Natural killer cell (primary cell): ENCODE data around the gene CCDC117. TPM values are rescaled to one million over a fixed set of nuclear protein-coding genes. Genes with fewer than 3 reads are reported as not detected.

Experiments
- ATAC-seq, 3 donors: fragments of 150-1000 bp in 2 of 3; fragments of 200-7000 bp in 1 of 3; cut with Tn5 transposase; 1 replicate in 1 of 3; 2 replicates in 2 of 3; pipeline ENCODE4 v1.10.0; 2021; ENCODE audit warnings: mild to moderate bottlenecking in 2 of 3, moderate library complexity in 2 of 3
- DNase-seq, 2 donors: peaks; one replicate each; pipeline versions ENCODE4 v3.0.0 to v3.0.0-alpha.2; 2013 to 2021; ENCODE audit warnings: mixed read lengths in 1 of 2
- H3K27ac ChIP-seq: one replicate; pipeline ENCODE4 v1.5.1; 2013; ENCODE audit warnings: mild to moderate bottlenecking, low read length
- H3K27me3 ChIP-seq: one replicate; pipeline ENCODE4 v1.6.1; 2013; ENCODE audit warnings: low read length; ENCODE audit not compliant: control insufficient read depth, insufficient read depth
- H3K36me3 ChIP-seq: one replicate; pipeline ENCODE4 v1.6.1; 2013; ENCODE audit warnings: low read length; ENCODE audit not compliant: control insufficient read depth, insufficient read depth
- H3K4me1 ChIP-seq: one replicate; pipeline ENCODE4 v1.6.1; 2013; ENCODE audit warnings: low read length; ENCODE audit not compliant: control insufficient read depth, insufficient read depth
- H3K4me3 ChIP-seq: one replicate; pipeline ENCODE4 v1.5.1; 2013; ENCODE audit warnings: low read length
- H3K9me3 ChIP-seq: one replicate; pipeline ENCODE4 v1.6.1; 2013; ENCODE audit warnings: low read length; ENCODE audit not compliant: control insufficient read depth, insufficient read depth
- H3K27ac Mint-ChIP-seq, 2 donors: one replicate each; pipeline ENCODE4 v1.8.0; 2022; ENCODE audit warnings: mild to moderate bottlenecking in 2 of 2, mixed read lengths in 2 of 2, moderate library complexity in 1 of 2
- H3K27me3 Mint-ChIP-seq, 2 donors: one replicate each; pipeline ENCODE4 v1.8.0; 2022; ENCODE audit warnings: low read depth in 2 of 2, mixed read lengths in 2 of 2
- H3K36me3 Mint-ChIP-seq: one replicate; pipeline ENCODE4 v1.8.0; 2022; ENCODE audit warnings: mixed read lengths
- H3K4me1 Mint-ChIP-seq, 2 donors: one replicate each; pipeline ENCODE4 v1.8.0; 2022; ENCODE audit warnings: mixed read lengths in 2 of 2
- H3K4me3 Mint-ChIP-seq: one replicate; pipeline ENCODE4 v1.8.0; 2022; ENCODE audit warnings: mild to moderate bottlenecking, moderate library complexity, mixed read lengths
- H3K9me3 Mint-ChIP-seq, 2 donors: one replicate each; pipeline ENCODE4 v1.8.0; 2022; ENCODE audit warnings: mixed read lengths in 2 of 2
- CTCF ChIP-seq: fragments of 200-600 bp; IDR thresholded peaks from one replicate; pipeline ENCODE4 v1.8.0; 2022; ENCODE audit warnings: antibody characterized with exemption
- WGBS: methylation state at CpG from one replicate; pipeline ENCODE4 v1.1.7; 2013; ENCODE audit warnings: missing lambda C conversion rate; ENCODE audit not compliant: insufficient coverage; 5-methylcytosine and 5-hydroxymethylcytosine counted together
- intact Hi-C: fragments of 100-400 bp; cut with micrococcal nuclease; formaldehyde crosslinking; loops from one replicate; pipeline ENCODE4 v1.14.2; 2022
- total RNA-seq, 4 donors: library from RNA; stranded (reverse); fragments of 120-200 nt in 1 of 4; gene quantifications; one replicate each; pipeline versions ENCODE4 v1.2.3 to v1.2.4, GENCODE V29; 2013 to 2022

CCDC117 gene
- total RNA-seq, 3 donors from 2014 or later (not counting 1 experiment from before 2014, with no cell fraction given) = 26.3 to 26.9 (median 26.6) TPM

GRCh38 chr22:28791841-28792490, 19.5 kb downstream of the CCDC117 start:
- H3K4me3 ChIP-seq = no peak overlapping the region
- Mint-ChIP-seq H3K36me3 (peaks cover 26% of the 10 kb centered on the region), H3K4me1 (peaks cover 71 to 74% of the 10 kb centered on the region in 2 donors), H3K27me3 (no peaks in the 10 kb centered on the region), H3K4me3 (peak overlapping the region; percentile 45), H3K9me3 (no peaks in the 10 kb centered on the region), H3K27ac (peak overlapping the region; percentile 92 to 96)
- H3K36me3 ChIP-seq = peaks cover 53% of the 10 kb centered on the region
- no peak for TF ChIP-seq CTCF
- DNase-seq (no peak), ATAC-seq (peak; percentile 27 to 51 (median 48))
- no peaks in the 10 kb centered on the region for H3K27me3 ChIP-seq
- intact Hi-C loops = no loop called here
- no peaks in the 10 kb centered on the region for H3K9me3 ChIP-seq
- 46% methylated on average over 2 of the region's 3 CpGs for WGBS
- peak overlapping the region; percentile 51 for H3K27ac ChIP-seq
- peaks cover 53% of the 10 kb centered on the region for H3K4me1 ChIP-seq

- DNase-seq (peak in 1 of 2 donors; percentile 20), ATAC-seq (peak; percentile 42 to 57 (median 54))
- H3K27ac ChIP-seq = peak overlapping the region; percentile 51
- H3K27me3 Mint-ChIP-seq = no peaks in the 10 kb centered on the region
- H3K36me3 Mint-ChIP-seq = peaks cover 28% of the 10 kb centered on the region
- no peaks in the 10 kb centered on the region for H3K27me3 ChIP-seq
- H3K27ac Mint-ChIP-seq = peak overlapping the region; percentile 92 to 96
- intact Hi-C loops = no loop called here
- peak overlapping the region; percentile 58 for H3K4me3 Mint-ChIP-seq
- H3K4me1 Mint-ChIP-seq = peaks cover 75 to 81% of the 10 kb centered on the region in 2 donors
- no peak overlapping the region for H3K4me3 ChIP-seq
- peaks cover 53% of the 10 kb centered on the region for H3K36me3 ChIP-seq
- WGBS = 68% methylated on average over 15 of the region's 15 CpGs
- peaks cover 59% of the 10 kb centered on the region for H3K4me1 ChIP-seq
- TF ChIP-seq CTCF = no peak
- no peaks in the 10 kb centered on the region for H3K9me3 Mint-ChIP-seq
- H3K9me3 ChIP-seq = no peaks in the 10 kb centered on the region
Measured at GRCh38 chr22:28792491-28793383, 20.2 kb downstream of the CCDC117 start.

- no peaks in the 10 kb centered on the region for H3K27me3 ChIP-seq
- 71% methylated on average over 1 of the region's 4 CpGs for WGBS
- DNase-seq (no peak), ATAC-seq (no peak)
- Mint-ChIP-seq H3K4me3 (peak overlapping the region; percentile 69), H3K9me3 (no peaks in the 10 kb centered on the region), H3K27ac (peak overlapping the region; percentile 92 to 96), H3K36me3 (peaks cover 29% of the 10 kb centered on the region), H3K4me1 (peaks cover 87 to 92% of the 10 kb centered on the region in 2 donors), H3K27me3 (no peaks in the 10 kb centered on the region)
- H3K4me1 ChIP-seq = peaks cover 68% of the 10 kb centered on the region
- no peak overlapping the region for H3K27ac ChIP-seq
- intact Hi-C loops = no loop called here
- peaks cover 49% of the 10 kb centered on the region for H3K36me3 ChIP-seq
- no peaks in the 10 kb centered on the region for H3K9me3 ChIP-seq
- H3K4me3 ChIP-seq = no peak overlapping the region
- TF ChIP-seq CTCF = no peak
Measured at GRCh38 chr22:28793976-28794584, 21.6 kb downstream of the CCDC117 start.
